ENCODE measurements around the gene MAP3K21.

MAP3K21 gene
- total RNA-seq: 6.1 to 10.1 (median 8.4) reads per million in 4 experiments

GRCh38 chr1:233327651-233328141 lies at the start of gene MAP3K21:
Gene MAP3K21 (plus strand): TSS chr1:233327724. CDS start chr1:233328029, 305 bp downstream.
- DNase-seq: no peak

- no peak for DNase-seq
Measured at GRCh38 chr1:233278631-233279030, 48.9 kb upstream of the MAP3K21 start.

DNA sequence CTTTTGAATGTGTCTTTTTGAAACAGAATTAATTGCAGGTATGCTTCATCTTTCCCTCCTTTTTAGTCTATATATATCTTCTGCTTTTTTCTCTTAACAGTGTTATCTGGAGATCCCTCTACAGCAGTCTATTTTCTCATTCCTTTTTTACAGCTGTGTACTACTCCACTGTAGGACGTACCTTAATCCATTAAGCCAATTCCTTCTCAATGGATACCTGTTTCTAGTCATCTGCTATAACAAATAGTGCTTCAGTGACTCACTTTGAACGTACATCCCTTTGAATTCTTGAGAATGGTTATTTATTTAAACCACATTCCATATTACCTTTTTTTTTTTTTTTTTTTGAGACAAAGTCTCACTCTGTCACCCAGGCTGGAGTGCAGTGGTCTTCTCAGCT lies 47.6 kb upstream of the MAP3K21 start:
- DNase-seq: no peak

DNA sequence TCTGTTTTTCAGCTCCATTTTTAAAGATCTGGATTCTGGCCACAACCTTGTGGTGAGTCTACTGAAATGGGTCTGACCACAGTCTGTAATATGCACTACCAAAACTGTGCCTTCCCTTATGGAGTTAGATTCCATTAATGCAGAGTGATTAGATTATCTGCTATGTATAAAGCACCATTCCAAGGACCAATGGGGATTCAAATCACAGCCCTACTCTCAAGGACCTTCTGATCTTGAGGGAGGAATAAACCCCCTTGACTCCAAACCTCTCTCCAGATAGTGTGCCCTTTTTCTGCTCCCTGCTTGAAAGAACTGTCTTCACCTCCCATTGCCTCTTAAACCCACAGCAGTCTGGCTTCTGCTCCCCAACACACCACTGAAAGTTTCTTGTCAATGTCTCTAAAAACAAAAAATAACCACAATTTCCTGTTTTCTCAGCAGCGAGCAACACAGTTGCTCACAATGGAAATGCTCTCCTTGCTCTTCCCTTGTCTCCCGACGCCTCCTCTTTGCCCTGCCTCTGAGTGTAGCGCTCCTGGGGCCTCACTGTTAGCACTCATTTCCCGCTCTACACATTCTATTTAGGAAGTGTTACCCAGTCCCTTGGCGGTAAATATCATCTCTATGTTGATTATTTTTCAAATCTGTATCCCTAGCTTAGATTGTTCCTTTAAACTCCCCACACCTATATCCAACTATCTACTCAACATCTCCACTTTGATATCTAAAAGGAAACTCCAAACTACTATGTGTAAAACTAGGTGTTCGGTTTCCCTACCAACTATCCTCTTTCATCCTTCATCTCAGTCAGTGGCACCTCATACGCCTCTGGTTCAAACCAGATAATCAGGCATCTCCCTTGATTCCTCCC lies 45.6 kb upstream of the MAP3K21 start:
- DNase-seq: no peak

GRCh38 chr1:233282582-233282886 lies 45.0 kb upstream of the MAP3K21 start:
- DNase-seq: no peak

DNA sequence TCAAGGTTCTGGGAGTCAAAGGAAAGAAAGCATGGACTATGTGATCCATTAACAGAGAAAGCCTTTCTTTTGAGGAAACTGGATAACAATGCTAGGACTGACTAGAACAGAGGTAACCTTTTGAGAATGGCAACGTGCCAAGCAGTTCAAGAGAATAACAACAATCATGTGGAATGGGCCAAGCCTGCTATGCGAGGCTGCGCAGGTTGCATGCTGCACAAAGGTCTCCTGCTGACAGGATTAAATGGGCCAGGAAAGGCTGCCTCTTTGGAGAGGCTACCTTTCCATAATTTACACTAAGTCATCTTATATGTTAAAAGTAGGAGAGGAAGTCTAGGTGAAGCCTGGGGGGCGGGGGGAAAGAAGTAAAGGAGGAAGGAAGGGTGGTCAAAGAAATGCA lies 37.8 kb upstream of the MAP3K21 start:
- no peak for DNase-seq

GRCh38 chr1:233290396-233291034 lies 37.0 kb upstream of the MAP3K21 start:
- DNase-seq: no peak

- no peak for DNase-seq
Measured at GRCh38 chr1:233293556-233294446, 33.7 kb upstream of the MAP3K21 start.

DNA sequence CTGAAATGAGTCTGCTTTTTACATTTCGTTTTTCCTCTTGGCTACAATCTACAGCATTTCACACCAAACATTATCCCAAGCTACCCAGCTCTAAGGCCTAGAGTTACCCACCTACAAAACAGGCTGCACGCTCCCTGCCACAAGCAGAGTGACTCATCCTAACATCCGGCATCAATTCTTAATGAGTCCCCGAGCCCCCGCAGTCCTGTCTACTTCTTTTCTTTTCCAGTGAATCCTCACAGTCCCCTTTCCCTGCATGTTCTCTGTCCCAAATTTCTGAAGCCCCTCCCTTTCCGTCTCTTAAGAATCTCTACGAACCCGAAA lies 32.6 kb upstream of the MAP3K21 start:
- DNase-seq: no peak

- peak; percentile 10 for DNase-seq
Measured at GRCh38 chr1:233295237-233295974, 32.1 kb upstream of the MAP3K21 start, which contains the start of gene PCNX2. Gene PCNX2 (minus strand): TSS chr1:233295725. CDS start chr1:233295478, 247 bp downstream.

GRCh38 chr1:233295975-233296322 lies 31.6 kb upstream of the MAP3K21 start:
- no peak for DNase-seq

GRCh38 chr1:233299450-233299849 lies 28.1 kb upstream of the MAP3K21 start:
- DNase-seq: no peak

- no peak for DNase-seq
Measured at GRCh38 chr1:233300326-233300725, 27.2 kb upstream of the MAP3K21 start.

DNA sequence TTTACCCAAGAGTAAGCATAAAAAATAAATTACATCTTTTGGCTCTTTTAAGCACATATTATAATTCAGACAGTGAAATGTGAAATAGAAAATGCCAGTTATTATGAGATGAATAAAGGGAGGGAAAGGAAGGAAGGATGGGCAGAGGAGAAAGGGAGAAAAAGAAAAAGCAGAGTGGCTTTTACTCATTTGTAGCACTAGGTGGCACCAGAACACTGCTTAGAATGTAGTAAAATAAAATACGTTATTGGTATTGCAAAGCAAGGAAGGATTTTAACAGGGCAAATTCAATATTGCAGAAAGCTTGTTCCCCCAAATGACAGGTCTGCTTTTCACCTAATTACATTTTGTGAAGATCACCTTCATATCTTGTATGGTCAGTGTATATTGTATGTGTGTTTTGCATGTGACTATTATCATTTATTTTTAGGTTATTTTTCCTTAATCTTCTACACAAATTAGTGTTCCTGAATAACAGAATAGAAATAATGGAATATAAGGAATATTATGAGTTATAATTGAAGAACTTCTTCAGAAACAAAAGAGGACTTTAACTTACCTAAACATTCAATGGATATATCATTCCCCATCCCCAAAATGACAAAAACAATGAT lies 22.9 kb upstream of the MAP3K21 start:
- DNase-seq: no peak

GRCh38 chr1:233313434-233314155 lies 13.9 kb upstream of the MAP3K21 start:
- no peak for DNase-seq

DNA sequence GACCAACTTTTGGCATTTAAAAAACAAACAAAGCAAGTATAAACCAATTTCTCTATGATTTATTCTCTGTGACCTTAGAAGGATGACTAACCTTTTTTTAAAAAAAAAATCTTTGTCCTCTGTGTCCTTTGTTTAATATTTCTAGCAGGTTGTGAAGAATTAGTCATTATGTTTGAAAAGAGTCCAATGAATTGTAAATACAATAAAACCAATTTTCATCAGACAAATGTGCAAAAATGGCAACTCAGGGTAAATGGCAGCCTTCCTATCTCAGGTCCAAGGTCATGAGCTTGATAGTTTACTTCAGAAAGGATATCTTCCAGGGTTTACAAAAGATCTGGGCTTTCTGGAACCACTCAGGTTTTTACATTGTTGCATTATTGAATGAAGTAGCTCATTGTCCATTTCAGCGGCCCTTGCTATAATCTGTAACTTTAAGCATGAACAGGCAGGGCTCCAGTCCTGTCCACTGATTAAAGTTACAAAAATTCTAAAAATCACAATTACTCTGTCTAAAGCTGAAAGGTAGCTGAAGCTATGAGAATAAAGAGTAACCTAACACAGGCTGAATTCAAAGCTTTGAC lies 11.7 kb upstream of the MAP3K21 start:
- no peak for DNase-seq

- no peak for DNase-seq
Measured at GRCh38 chr1:233316473-233316872, 11.1 kb upstream of the MAP3K21 start.

GRCh38 chr1:233319272-233319671 lies 8.3 kb upstream of the MAP3K21 start:
- DNase-seq: no peak

DNA sequence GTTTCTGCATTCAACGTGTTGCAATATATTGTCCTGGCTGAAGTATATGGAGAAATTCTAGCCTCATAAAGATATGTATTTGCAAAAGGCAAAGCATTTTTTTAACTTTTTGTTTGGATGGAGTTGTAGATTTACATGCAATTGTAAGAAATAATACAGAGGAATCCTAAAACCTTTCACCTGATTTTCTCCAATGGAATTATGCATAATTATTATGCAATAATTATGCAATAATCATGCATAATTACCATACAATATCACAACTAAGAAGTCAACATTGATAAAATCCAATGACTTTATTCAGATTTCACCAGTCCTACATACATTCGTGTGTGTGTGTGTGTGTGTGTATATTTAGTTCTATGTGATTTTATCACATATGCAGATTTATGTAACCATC lies 7.5 kb upstream of the MAP3K21 start:
- DNase-seq: no peak

DNA sequence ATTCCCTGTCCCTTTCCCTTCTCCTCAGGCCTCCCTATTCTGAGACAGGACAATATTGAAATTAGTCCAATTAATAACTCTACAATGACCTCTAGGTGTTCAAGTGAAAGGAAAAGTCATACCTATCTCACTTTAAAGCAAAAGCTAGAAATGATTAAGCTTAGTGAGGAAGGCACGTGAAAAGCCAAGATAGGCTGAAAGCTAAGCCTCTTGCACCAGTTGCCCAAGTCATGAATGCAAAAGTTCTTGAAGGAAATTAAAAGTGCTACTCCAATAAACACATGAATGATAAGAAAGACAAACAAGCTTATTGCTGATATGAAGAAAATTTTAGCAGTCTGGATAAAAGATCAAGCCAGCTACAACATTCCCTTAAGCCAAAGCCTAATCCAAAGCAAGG lies 3.8 kb upstream of the MAP3K21 start:
- no peak for DNase-seq

- DNase-seq: no peak
Measured at GRCh38 chr1:233326319-233326718, 1.2 kb upstream of the MAP3K21 start.
